KMS-11 (cell line): ENCODE measurements around the gene CCDC9B.

Experiments used
- H2AFZ ChIP-seq: fragments of 200-600 bp; sonication (generic); 2 replicates; pipeline ENCODE4 v1.6.1; 2016; ENCODE audit warnings: antibody characterized with exemption, mixed run types, low read depth
- H3K27ac ChIP-seq: fragments of 200-600 bp; sonication (generic); 2 replicates; pipeline ENCODE4 v1.6.1; 2016; ENCODE audit warnings: mild to moderate bottlenecking, mixed run types
- H3K27me3 ChIP-seq: fragments of 200-600 bp; sonication (generic); 2 replicates; pipeline ENCODE4 v1.6.1; 2017; ENCODE audit warnings: mild to moderate bottlenecking, low read depth, mixed run types, moderate library complexity; ENCODE audit not compliant: insufficient read depth
- H3K36me3 ChIP-seq: fragments of 200-600 bp; sonication (generic); 2 replicates; pipeline ENCODE4 v1.6.1; 2017; ENCODE audit warnings: mild to moderate bottlenecking, mixed run types; ENCODE audit not compliant: insufficient read depth
- H3K4me1 ChIP-seq: fragments of 200-600 bp; sonication (generic); 2 replicates; pipeline ENCODE4 v1.6.1; 2016; ENCODE audit warnings: mild to moderate bottlenecking, low read depth, mixed run types; ENCODE audit not compliant: poor library complexity, severe bottlenecking
- H3K4me2 ChIP-seq: fragments of 200-600 bp; sonication (generic); 2 replicates; pipeline ENCODE4 v1.7.0; 2016; ENCODE audit warnings: mild to moderate bottlenecking, mixed run types
- H3K4me3 ChIP-seq: fragments of 200-600 bp; sonication (generic); IDR thresholded peaks from 2 replicates; pipeline ENCODE4 v1.6.1; 2017; ENCODE audit warnings: low read depth, low read length, mixed read lengths; ENCODE audit not compliant: insufficient read depth
- H3K79me2 ChIP-seq: fragments of 200-600 bp; sonication (generic); 2 replicates; pipeline ENCODE4 v1.6.1; 2016; ENCODE audit warnings: low read depth, mixed run types; ENCODE audit not compliant: insufficient read depth
- H3K9ac ChIP-seq: fragments of 200-600 bp; sonication (generic); 2 replicates; pipeline ENCODE4 v1.6.1; 2016; ENCODE audit warnings: mild to moderate bottlenecking, mixed run types
- H4K20me1 ChIP-seq: fragments of 200-600 bp; sonication (generic); 2 replicates; pipeline ENCODE4 v1.6.1; 2016; ENCODE audit warnings: mild to moderate bottlenecking, mixed run types; ENCODE audit not compliant: insufficient read depth
- TF ChIP-seq, protein P1 (sequence below): fragments of 200-600 bp; sonication (generic); conservative IDR thresholded peaks from 2 replicates; pipeline ENCODE4 v1.6.1; 2017; ENCODE audit warnings: low read depth, mild to moderate bottlenecking, antibody characterized with exemption, low read length, moderate library complexity, mixed read lengths

Gene CCDC9B

GRCh38 chr15:40379374-40379773 is 38.6 kb upstream of the CCDC9B start:
- Histone ChIP-seq H3K27me3 (no peaks in the 10 kb centered on the region), H3K36me3 (no peaks in the 10 kb centered on the region), H3K4me1 (peaks cover 13% of the 10 kb centered on the region), H4K20me1 (no peaks in the 10 kb centered on the region), H3K4me2 (no peak overlapping the region), H3K4me3 (no peak overlapping the region), H3K79me2 (peaks cover 16% of the 10 kb centered on the region), H3K9ac (no peak overlapping the region), H3K27ac (no peak overlapping the region), H2AFZ (no peak overlapping the region)
- TF ChIP-seq, protein P1, sequence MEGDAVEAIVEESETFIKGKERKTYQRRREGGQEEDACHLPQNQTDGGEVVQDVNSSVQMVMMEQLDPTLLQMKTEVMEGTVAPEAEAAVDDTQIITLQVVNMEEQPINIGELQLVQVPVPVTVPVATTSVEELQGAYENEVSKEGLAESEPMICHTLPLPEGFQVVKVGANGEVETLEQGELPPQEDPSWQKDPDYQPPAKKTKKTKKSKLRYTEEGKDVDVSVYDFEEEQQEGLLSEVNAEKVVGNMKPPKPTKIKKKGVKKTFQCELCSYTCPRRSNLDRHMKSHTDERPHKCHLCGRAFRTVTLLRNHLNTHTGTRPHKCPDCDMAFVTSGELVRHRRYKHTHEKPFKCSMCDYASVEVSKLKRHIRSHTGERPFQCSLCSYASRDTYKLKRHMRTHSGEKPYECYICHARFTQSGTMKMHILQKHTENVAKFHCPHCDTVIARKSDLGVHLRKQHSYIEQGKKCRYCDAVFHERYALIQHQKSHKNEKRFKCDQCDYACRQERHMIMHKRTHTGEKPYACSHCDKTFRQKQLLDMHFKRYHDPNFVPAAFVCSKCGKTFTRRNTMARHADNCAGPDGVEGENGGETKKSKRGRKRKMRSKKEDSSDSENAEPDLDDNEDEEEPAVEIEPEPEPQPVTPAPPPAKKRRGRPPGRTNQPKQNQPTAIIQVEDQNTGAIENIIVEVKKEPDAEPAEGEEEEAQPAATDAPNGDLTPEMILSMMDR, result no peak

GRCh38 chr15:40377606-40378005 is 36.9 kb upstream of the CCDC9B start:
- Histone ChIP-seq H3K4me2 (no peak overlapping the region), H3K9ac (no peak overlapping the region), H3K4me3 (no peak overlapping the region), H3K4me1 (peaks cover 5% of the 10 kb centered on the region), H3K27me3 (no peaks in the 10 kb centered on the region), H3K27ac (no peak overlapping the region), H2AFZ (no peak overlapping the region), H4K20me1 (no peaks in the 10 kb centered on the region), H3K36me3 (no peaks in the 10 kb centered on the region), H3K79me2 (no peaks in the 10 kb centered on the region)
- TF ChIP-seq, protein P1, result no peak

GRCh38 chr15:40372981-40373380 is 32.2 kb upstream of the CCDC9B start:
- H2AFZ ChIP-seq, result no peak overlapping the region
- H3K27me3 ChIP-seq, result peaks cover 7% of the 10 kb centered on the region; the same call in 1 of the 2 replicates
- no peak overlapping the region for H3K27ac ChIP-seq
- H3K79me2 ChIP-seq, result no peaks in the 10 kb centered on the region
- H3K4me1 ChIP-seq, result peaks cover 5% of the 10 kb centered on the region
- no peak overlapping the region for H3K4me2 ChIP-seq
- H4K20me1 ChIP-seq, result no peaks in the 10 kb centered on the region
- no peak overlapping the region for H3K4me3 ChIP-seq
- no peak overlapping the region for H3K9ac ChIP-seq
- TF ChIP-seq, protein P1, result no peak
- no peaks in the 10 kb centered on the region for H3K36me3 ChIP-seq

- H2AFZ ChIP-seq, result no peak overlapping the region
- no peak overlapping the region for H3K9ac ChIP-seq
- TF ChIP-seq, protein P1, result no peak
- no peaks in the 10 kb centered on the region for H4K20me1 ChIP-seq
- no peaks in the 10 kb centered on the region for H3K79me2 ChIP-seq
- H3K36me3 ChIP-seq, result no peaks in the 10 kb centered on the region
- H3K4me3 ChIP-seq, result no peak overlapping the region
- H3K4me1 ChIP-seq, result peaks cover 11% of the 10 kb centered on the region
- no peak overlapping the region for H3K4me2 ChIP-seq
- peaks cover 7% of the 10 kb centered on the region; the same call in 1 of the 2 replicates for H3K27me3 ChIP-seq
- H3K27ac ChIP-seq, result no peak overlapping the region
Observed at GRCh38 chr15:40369971-40370370, 29.2 kb upstream of the CCDC9B start.
